ENCODE data around the gene PPM1D.
A peak's percentile ranks its signal among the peaks of the same experiment; 100 is the strongest.
"Not testable (repeated sequence)": the region's sequence is repeated elsewhere in the genome, so short reads cannot be mapped to it uniquely, and the experiment has no call there.

Gene PPM1D

GRCh38 chr17:60594734-60595133 lies 5.3 kb upstream of the PPM1D start:
- Histone ChIP-seq H3K4me3 (ENCODE audit: low read length) (no peak overlapping the region), H3K36me3 (ENCODE audit: control insufficient read depth, insufficient read depth, low read length, severe bottlenecking) (no peaks in the 10 kb centered on the region), H3K9ac (ENCODE audit: low read length) (no peak overlapping the region), H3K9me3 (ENCODE audit: control insufficient read depth, low read length) (no peaks in the 10 kb centered on the region), H3K27me3 (replicated peaks; ENCODE audit: control insufficient read depth, insufficient read depth, low read length) (no peaks in the 10 kb centered on the region), H3K4me1 (ENCODE audit: control insufficient read depth, insufficient read depth, low read length) (peaks cover 6% of the 10 kb centered on the region)
- no peak for DNase-seq (ENCODE audit: low read depth)

DNA sequence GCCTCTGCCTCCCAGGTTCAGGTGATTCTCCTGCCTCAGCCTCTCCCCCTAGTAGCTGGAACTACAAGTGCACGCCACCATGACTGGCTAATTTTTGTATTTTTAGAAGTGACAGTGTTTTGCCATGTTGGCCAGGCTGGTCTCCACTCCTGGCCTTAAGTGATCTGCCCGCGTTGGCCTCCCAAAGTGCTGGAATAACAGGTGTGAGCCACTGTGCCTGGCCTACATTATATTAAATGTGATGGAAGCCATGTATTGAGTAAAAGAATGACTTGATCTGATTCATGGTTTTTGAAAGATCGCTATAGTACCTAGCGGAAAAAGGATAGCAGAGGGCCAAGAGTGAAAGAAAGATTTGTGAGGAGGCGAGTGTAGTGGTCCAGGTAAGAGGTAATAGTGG lies 2.7 kb upstream of the PPM1D start:
- Histone ChIP-seq H3K4me3 (ENCODE audit: low read length) (no peak overlapping the region), H3K27me3 (replicated peaks; ENCODE audit: control insufficient read depth, insufficient read depth, low read length) (no peaks in the 10 kb centered on the region), H3K9me3 (ENCODE audit: control insufficient read depth, low read length) (no peaks in the 10 kb centered on the region), H3K9ac (ENCODE audit: low read length) (no peak overlapping the region), H3K36me3 (ENCODE audit: control insufficient read depth, insufficient read depth, low read length, severe bottlenecking) (no peaks in the 10 kb centered on the region), H3K4me1 (ENCODE audit: control insufficient read depth, insufficient read depth, low read length) (peaks cover 6% of the 10 kb centered on the region)
- DNase-seq (ENCODE audit: low read depth), result no peak

- Histone ChIP-seq H3K27me3 (replicated peaks; ENCODE audit: control insufficient read depth, insufficient read depth, low read length) (no peaks in the 10 kb centered on the region), H3K36me3 (ENCODE audit: control insufficient read depth, insufficient read depth, low read length, severe bottlenecking) (no peaks in the 10 kb centered on the region), H3K4me1 (ENCODE audit: control insufficient read depth, insufficient read depth, low read length) (peaks cover 12% of the 10 kb centered on the region), H3K9ac (ENCODE audit: low read length) (no peak overlapping the region), H3K4me3 (ENCODE audit: low read length) (no peak overlapping the region), H3K9me3 (ENCODE audit: control insufficient read depth, low read length) (no peaks in the 10 kb centered on the region)
- no peak for DNase-seq (ENCODE audit: low read depth)
Observed at GRCh38 chr17:60598001-60598736, 1.8 kb upstream of the PPM1D start.

- H3K27me3 ChIP-seq (replicated peaks; ENCODE audit: control insufficient read depth, insufficient read depth, low read length), result no peaks in the 10 kb centered on the region
- H3K4me3 ChIP-seq (ENCODE audit: low read length), result peak overlapping the region; percentile 94
- H3K9me3 ChIP-seq (ENCODE audit: control insufficient read depth, low read length), result no peaks in the 10 kb centered on the region
- no peak for DNase-seq (ENCODE audit: low read depth)
- peak overlapping the region; percentile 85 for H3K9ac ChIP-seq (ENCODE audit: low read length)
- H3K36me3 ChIP-seq (ENCODE audit: control insufficient read depth, insufficient read depth, low read length, severe bottlenecking), result no peaks in the 10 kb centered on the region
- H3K4me1 ChIP-seq (ENCODE audit: control insufficient read depth, insufficient read depth, low read length), result peaks cover 19% of the 10 kb centered on the region
Observed at GRCh38 chr17:60599220-60599619, 773 bp upstream of the PPM1D start.

GRCh38 chr17:60600490-60601446 lies 775 bp downstream of the PPM1D start:
- peak; percentile 97 for DNase-seq (ENCODE audit: low read depth)
- Histone ChIP-seq H3K9ac (ENCODE audit: low read length) (peak overlapping the region; percentile 93), H3K4me3 (ENCODE audit: low read length) (peak overlapping the region; percentile 94), H3K27me3 (replicated peaks; ENCODE audit: control insufficient read depth, insufficient read depth, low read length) (no peaks in the 10 kb centered on the region), H3K4me1 (ENCODE audit: control insufficient read depth, insufficient read depth, low read length) (peaks cover 31% of the 10 kb centered on the region), H3K9me3 (ENCODE audit: control insufficient read depth, low read length) (no peaks in the 10 kb centered on the region), H3K36me3 (ENCODE audit: control insufficient read depth, insufficient read depth, low read length, severe bottlenecking) (no peaks in the 10 kb centered on the region)

GRCh38 chr17:60601447-60602384 lies 1.7 kb downstream of the PPM1D start:
- peaks cover 31% of the 10 kb centered on the region for H3K4me1 ChIP-seq (ENCODE audit: control insufficient read depth, insufficient read depth, low read length)
- H3K9ac ChIP-seq (ENCODE audit: low read length), result peak overlapping the region; percentile 93
- no peaks in the 10 kb centered on the region for H3K9me3 ChIP-seq (ENCODE audit: control insufficient read depth, low read length)
- peak overlapping the region; percentile 94 for H3K4me3 ChIP-seq (ENCODE audit: low read length)
- no peaks in the 10 kb centered on the region for H3K27me3 ChIP-seq (replicated peaks; ENCODE audit: control insufficient read depth, insufficient read depth, low read length)
- peak; percentile 96 for DNase-seq (ENCODE audit: low read depth)
- H3K36me3 ChIP-seq (ENCODE audit: control insufficient read depth, insufficient read depth, low read length, severe bottlenecking), result no peaks in the 10 kb centered on the region

GRCh38 chr17:60602385-60602742 lies 2.4 kb downstream of the PPM1D start:
- Histone ChIP-seq H3K27me3 (replicated peaks; ENCODE audit: control insufficient read depth, insufficient read depth, low read length) (no peaks in the 10 kb centered on the region), H3K4me3 (ENCODE audit: low read length) (peak overlapping the region; percentile 94), H3K9me3 (ENCODE audit: control insufficient read depth, low read length) (no peaks in the 10 kb centered on the region), H3K4me1 (ENCODE audit: control insufficient read depth, insufficient read depth, low read length) (peaks cover 31% of the 10 kb centered on the region), H3K36me3 (ENCODE audit: control insufficient read depth, insufficient read depth, low read length, severe bottlenecking) (no peaks in the 10 kb centered on the region), H3K9ac (ENCODE audit: low read length) (peak overlapping the region; percentile 93)
- peak; percentile 54 for DNase-seq (ENCODE audit: low read depth)

DNA sequence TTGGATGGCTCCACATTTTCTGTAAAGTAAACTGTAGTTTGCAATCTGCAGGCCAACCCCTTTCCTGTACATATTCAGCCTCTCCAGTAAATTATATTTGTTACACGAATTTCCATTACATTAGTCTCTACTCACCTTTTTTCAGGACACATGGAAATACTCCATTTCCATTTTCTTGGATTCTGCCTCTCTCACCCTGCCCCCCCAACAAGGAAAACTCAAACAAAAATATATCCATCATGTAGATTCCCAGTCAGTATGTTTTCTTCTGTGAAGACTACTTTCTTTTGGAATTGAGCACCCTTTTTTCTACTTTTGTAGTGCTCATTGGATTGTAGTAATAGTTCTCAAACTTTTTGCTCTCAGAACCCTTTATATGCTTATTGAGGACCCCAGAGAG lies 2.9 kb downstream of the PPM1D start:
- Histone ChIP-seq H3K27me3 (replicated peaks; ENCODE audit: control insufficient read depth, insufficient read depth, low read length) (no peaks in the 10 kb centered on the region), H3K4me1 (ENCODE audit: control insufficient read depth, insufficient read depth, low read length) (peaks cover 31% of the 10 kb centered on the region), H3K9me3 (ENCODE audit: control insufficient read depth, low read length) (no peaks in the 10 kb centered on the region), H3K9ac (ENCODE audit: low read length) (peak overlapping the region; percentile 93), H3K36me3 (ENCODE audit: control insufficient read depth, insufficient read depth, low read length, severe bottlenecking) (no peaks in the 10 kb centered on the region), H3K4me3 (ENCODE audit: low read length) (peak overlapping the region; percentile 94)
- no peak for DNase-seq (ENCODE audit: low read depth)

DNA sequence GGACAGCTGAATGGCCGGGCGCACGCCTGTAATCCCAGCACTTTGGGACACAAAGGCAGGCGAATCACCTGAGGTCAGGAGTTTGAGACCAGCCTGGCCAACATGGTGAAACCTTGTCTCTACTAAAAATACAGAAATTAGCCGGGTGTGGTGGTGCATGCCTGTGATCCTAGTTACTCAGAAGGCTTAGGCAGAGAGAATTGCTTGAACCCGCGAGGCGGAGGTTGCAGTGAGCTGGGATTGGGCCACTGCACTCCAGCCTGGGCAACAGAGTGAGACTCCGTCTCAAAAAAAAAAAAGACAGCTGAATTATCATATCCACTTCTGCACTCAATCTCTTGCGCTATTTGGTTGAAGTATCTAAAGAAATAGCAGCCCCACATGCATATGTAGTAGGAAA lies 3.5 kb downstream of the PPM1D start:
- H3K9ac ChIP-seq (ENCODE audit: low read length); H3K4me3 ChIP-seq (ENCODE audit: low read length); H3K36me3 ChIP-seq (ENCODE audit: control insufficient read depth, insufficient read depth, low read length, severe bottlenecking); H3K27me3 ChIP-seq (replicated peaks; ENCODE audit: control insufficient read depth, insufficient read depth, low read length); DNase-seq (ENCODE audit: low read depth); H3K9me3 ChIP-seq (ENCODE audit: control insufficient read depth, low read length): not testable (repeated sequence)
- H3K4me1 ChIP-seq (ENCODE audit: control insufficient read depth, insufficient read depth, low read length), result peaks cover 31% of the 10 kb centered on the region

- Histone ChIP-seq H3K4me1 (ENCODE audit: control insufficient read depth, insufficient read depth, low read length) (peaks cover 25% of the 10 kb centered on the region), H3K27me3 (replicated peaks; ENCODE audit: control insufficient read depth, insufficient read depth, low read length) (no peaks in the 10 kb centered on the region), H3K9ac (ENCODE audit: low read length) (no peak overlapping the region), H3K9me3 (ENCODE audit: control insufficient read depth, low read length) (no peaks in the 10 kb centered on the region), H3K36me3 (ENCODE audit: control insufficient read depth, insufficient read depth, low read length, severe bottlenecking) (no peaks in the 10 kb centered on the region), H3K4me3 (ENCODE audit: low read length) (no peak overlapping the region)
- DNase-seq (ENCODE audit: low read depth), result peak; percentile 53
Observed at GRCh38 chr17:60604686-60605334, 4.8 kb downstream of the PPM1D start.

Data from adipocyte (in vitro differentiated cells).